ENCODE results near the gene SYTL3. TPM values are rescaled to one million over a fixed set of nuclear protein-coding genes. Genes with fewer than 3 reads are reported as not detected.
"Not testable (repeated sequence)": the region's sequence is repeated elsewhere in the genome, so short reads cannot be mapped to it uniquely, and the experiment has no call there.

The SYTL3 gene
- total RNA-seq, 4 donors from 2014 or later, result 4.8 to 10.1 (median 7.6) TPM

DNA sequence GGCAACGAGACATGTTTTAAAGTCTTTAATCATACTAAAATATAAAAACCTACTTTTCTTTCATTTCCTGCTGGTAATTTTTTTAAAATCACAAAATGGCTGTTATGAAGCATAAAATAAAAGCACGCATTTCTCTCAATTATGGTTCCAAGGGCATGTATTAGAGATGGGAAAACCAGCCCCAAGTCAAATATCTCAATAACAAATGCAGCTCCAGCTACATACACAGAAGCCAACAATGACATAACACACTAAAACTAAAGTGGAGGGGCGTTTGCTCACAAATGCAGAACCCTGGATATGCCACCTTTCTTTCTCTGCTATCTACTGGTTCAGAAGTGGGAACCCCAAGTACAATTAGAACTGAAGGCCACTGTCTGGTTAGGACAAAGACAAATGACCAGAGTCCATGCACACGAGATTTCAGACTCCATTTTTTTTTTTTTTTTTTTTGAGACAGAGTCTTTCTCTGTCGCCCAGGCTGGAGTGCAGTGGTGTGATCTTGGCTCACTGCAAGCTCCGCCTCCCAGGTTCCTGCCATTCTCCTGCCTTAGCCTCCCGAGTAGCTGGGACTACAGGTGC is 141.5 kb downstream of the SYTL3 start:
- H3K4me3 ChIP-seq, result no peak overlapping the region
- WGBS, result 73% methylated on average over 7 of the region's 7 CpGs
- peaks cover 18 to 31% (median 26%) of the 10 kb centered on the region in 4 donors for H3K36me3 ChIP-seq
- no peaks in the 10 kb centered on the region for H3K9me3 ChIP-seq
- no peak overlapping the region for H3K27ac ChIP-seq (replicated peaks in 1 of 4)
- no peaks in the 10 kb centered on the region for H3K27me3 ChIP-seq
- intact Hi-C loops (cut with DNase I), result loop anchor here (5.0 kb wide), 1 partner anchor 181 kb away; no protein-coding TSS in a partner anchor
- H3K4me1 ChIP-seq, result peaks cover 12 to 63% (median 21%) of the 10 kb centered on the region in 4 donors
- no peak for DNase-seq (ENCODE audit: extremely low spot score)
- TF ChIP-seq, protein P1, sequence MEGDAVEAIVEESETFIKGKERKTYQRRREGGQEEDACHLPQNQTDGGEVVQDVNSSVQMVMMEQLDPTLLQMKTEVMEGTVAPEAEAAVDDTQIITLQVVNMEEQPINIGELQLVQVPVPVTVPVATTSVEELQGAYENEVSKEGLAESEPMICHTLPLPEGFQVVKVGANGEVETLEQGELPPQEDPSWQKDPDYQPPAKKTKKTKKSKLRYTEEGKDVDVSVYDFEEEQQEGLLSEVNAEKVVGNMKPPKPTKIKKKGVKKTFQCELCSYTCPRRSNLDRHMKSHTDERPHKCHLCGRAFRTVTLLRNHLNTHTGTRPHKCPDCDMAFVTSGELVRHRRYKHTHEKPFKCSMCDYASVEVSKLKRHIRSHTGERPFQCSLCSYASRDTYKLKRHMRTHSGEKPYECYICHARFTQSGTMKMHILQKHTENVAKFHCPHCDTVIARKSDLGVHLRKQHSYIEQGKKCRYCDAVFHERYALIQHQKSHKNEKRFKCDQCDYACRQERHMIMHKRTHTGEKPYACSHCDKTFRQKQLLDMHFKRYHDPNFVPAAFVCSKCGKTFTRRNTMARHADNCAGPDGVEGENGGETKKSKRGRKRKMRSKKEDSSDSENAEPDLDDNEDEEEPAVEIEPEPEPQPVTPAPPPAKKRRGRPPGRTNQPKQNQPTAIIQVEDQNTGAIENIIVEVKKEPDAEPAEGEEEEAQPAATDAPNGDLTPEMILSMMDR (IDR thresholded peaks at IDR 0.05), result no peak
- TF ChIP-seq POLR2AphosphoS5 (IDR thresholded peaks at IDR 0.05) (no peak), POLR2A (IDR thresholded peaks at IDR 0.05; ENCODE audit: low read depth) (no peak), EP300 (IDR thresholded peaks at IDR 0.05) (no peak)

- not testable (repeated sequence) for H3K27me3 ChIP-seq; H3K9me3 ChIP-seq; H3K4me3 ChIP-seq; H3K27ac ChIP-seq (replicated peaks in 1 of 4); DNase-seq (ENCODE audit: extremely low spot score)
- Histone ChIP-seq H3K4me1 (peaks cover 23 to 73% (median 27%) of the 10 kb centered on the region in 4 donors), H3K36me3 (peaks cover 10 to 20% (median 15%) of the 10 kb centered on the region in 4 donors)
- intact Hi-C loops (cut with DNase I), result loop anchor here (5.0 kb wide), 1 partner anchor 180 kb away; no protein-coding TSS in a partner anchor
- WGBS, result 89% methylated on average over 10 of the region's 10 CpGs
These were observed 142.7 kb downstream of the SYTL3 start for GRCh38 chr6:158792505-158792904.

DNA sequence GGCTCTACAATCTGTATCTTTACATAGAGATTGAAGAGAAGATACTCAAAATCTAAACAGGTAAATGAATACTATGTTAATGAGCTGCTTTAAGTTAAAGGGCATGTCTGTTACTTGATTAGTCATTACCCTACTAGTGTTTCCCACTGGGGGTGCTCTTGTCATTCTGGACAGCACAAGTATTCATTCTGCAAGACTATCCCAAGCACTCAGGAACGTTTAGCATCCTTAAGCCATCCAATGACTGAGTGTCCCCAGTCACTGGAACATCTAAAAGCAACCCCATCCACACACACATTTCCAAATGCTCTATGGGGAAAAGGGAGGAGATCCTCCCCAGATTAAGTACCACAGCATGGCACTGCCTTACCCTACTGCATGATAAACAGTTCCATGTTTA is 143.6 kb downstream of the SYTL3 start:
- no peak overlapping the region for H3K4me3 ChIP-seq
- H3K9me3 ChIP-seq, result no peaks in the 10 kb centered on the region
- no peak overlapping the region for H3K27ac ChIP-seq (replicated peaks in 1 of 4)
- no peaks in the 10 kb centered on the region for H3K27me3 ChIP-seq
- peaks cover 32 to 83% (median 37%) of the 10 kb centered on the region in 4 donors for H3K4me1 ChIP-seq
- intact Hi-C loops (cut with DNase I), result loop anchor here (5.0 kb wide), 1 partner anchor 179 kb away; no protein-coding TSS in a partner anchor
- no peak for TF ChIP-seq EP300 (IDR thresholded peaks at IDR 0.05)
- TF ChIP-seq POLR2AphosphoS5 (IDR thresholded peaks at IDR 0.05), result no peak
- no peak for TF ChIP-seq POLR2A (IDR thresholded peaks at IDR 0.05; ENCODE audit: low read depth)
- TF ChIP-seq, protein P1 (IDR thresholded peaks at IDR 0.05), result peak in 1 of 3 experiments; percentile 38
- no peak for DNase-seq (ENCODE audit: extremely low spot score)
- 39% methylated on average over 1 of the region's 1 CpG for WGBS
- peaks cover under 1 to 11% (median 5%) of the 10 kb centered on the region in 4 donors for H3K36me3 ChIP-seq

GRCh38 chr6:158795516-158795915 is 145.7 kb downstream of the SYTL3 start:
- no peaks in the 10 kb centered on the region for H3K36me3 ChIP-seq
- peaks cover 42 to 94% (median 57%) of the 10 kb centered on the region in 4 donors for H3K4me1 ChIP-seq
- TF ChIP-seq EP300 (IDR thresholded peaks at IDR 0.05), result no peak
- TF ChIP-seq POLR2A (IDR thresholded peaks at IDR 0.05; ENCODE audit: low read depth), result no peak
- TF ChIP-seq, protein P1 (IDR thresholded peaks at IDR 0.05), result no peak
- TF ChIP-seq POLR2AphosphoS5 (IDR thresholded peaks at IDR 0.05), result no peak
- intact Hi-C loops (cut with DNase I), result no loop called here
- no peaks in the 10 kb centered on the region for H3K27me3 ChIP-seq
- H3K9me3 ChIP-seq, result no peaks in the 10 kb centered on the region
- H3K27ac ChIP-seq (replicated peaks in 1 of 4), result no peak overlapping the region
- DNase-seq (ENCODE audit: extremely low spot score), result no peak
- H3K4me3 ChIP-seq, result no peak overlapping the region
- WGBS, result 87% methylated on average over 5 of the region's 5 CpGs

GRCh38 chr6:158796353-158796752 is 146.5 kb downstream of the SYTL3 start:
- intact Hi-C loops (cut with DNase I), result no loop called here
- Histone ChIP-seq H3K36me3 (no peaks in the 10 kb centered on the region), H3K4me3 (no peak overlapping the region), H3K4me1 (peaks cover 44 to 93% (median 63%) of the 10 kb centered on the region in 4 donors), H3K9me3 (no peaks in the 10 kb centered on the region), H3K27me3 (no peaks in the 10 kb centered on the region), H3K27ac (replicated peaks in 1 of 4) (no peak overlapping the region)
- DNase-seq (ENCODE audit: extremely low spot score), result no peak
- WGBS, result 98% methylated on average over 3 of the region's 3 CpGs
- no peak for TF ChIP-seq POLR2A (IDR thresholded peaks at IDR 0.05; ENCODE audit: low read depth)
- no peak for TF ChIP-seq EP300 (IDR thresholded peaks at IDR 0.05)
- no peak for TF ChIP-seq POLR2AphosphoS5 (IDR thresholded peaks at IDR 0.05)
- TF ChIP-seq, protein P1 (IDR thresholded peaks at IDR 0.05), result no peak
